Fibroblast of the aortic adventitia (primary cell): ENCODE measurements around the gene TANC1. TPM values are rescaled to one million over a fixed set of nuclear protein-coding genes. Genes with fewer than 3 reads are reported as not detected.

Experiments
- DNase-seq: peaks from one replicate; pipeline ENCODE4 v3.0.0-alpha.2; 2010; ENCODE audit warnings: low read depth
- H3K4me3 ChIP-seq: 2 replicates; pipeline ENCODE4 v1.5.1; 2011; ENCODE audit warnings: low read depth, mild to moderate bottlenecking, control low read depth, low read length, moderate library complexity
- total RNA-seq: library from RNA; depleted of rRNA; stranded (reverse); fragments of >200 nt; gene quantifications from 2 replicates; pipeline ENCODE4 v1.2.3, GENCODE V29; 2012; ENCODE audit warnings: low replicate concordance
- TF ChIP-seq, protein P1 (sequence below): IDR thresholded peaks from 2 replicates; pipeline ENCODE4 v1.5.1; 2011; ENCODE audit warnings: mild to moderate bottlenecking, low read length, control low read depth, inconsistent platforms; ENCODE audit not compliant: insufficient read depth

Gene TANC1
- total RNA-seq, 1 donor: 11.9 TPM

DNA sequence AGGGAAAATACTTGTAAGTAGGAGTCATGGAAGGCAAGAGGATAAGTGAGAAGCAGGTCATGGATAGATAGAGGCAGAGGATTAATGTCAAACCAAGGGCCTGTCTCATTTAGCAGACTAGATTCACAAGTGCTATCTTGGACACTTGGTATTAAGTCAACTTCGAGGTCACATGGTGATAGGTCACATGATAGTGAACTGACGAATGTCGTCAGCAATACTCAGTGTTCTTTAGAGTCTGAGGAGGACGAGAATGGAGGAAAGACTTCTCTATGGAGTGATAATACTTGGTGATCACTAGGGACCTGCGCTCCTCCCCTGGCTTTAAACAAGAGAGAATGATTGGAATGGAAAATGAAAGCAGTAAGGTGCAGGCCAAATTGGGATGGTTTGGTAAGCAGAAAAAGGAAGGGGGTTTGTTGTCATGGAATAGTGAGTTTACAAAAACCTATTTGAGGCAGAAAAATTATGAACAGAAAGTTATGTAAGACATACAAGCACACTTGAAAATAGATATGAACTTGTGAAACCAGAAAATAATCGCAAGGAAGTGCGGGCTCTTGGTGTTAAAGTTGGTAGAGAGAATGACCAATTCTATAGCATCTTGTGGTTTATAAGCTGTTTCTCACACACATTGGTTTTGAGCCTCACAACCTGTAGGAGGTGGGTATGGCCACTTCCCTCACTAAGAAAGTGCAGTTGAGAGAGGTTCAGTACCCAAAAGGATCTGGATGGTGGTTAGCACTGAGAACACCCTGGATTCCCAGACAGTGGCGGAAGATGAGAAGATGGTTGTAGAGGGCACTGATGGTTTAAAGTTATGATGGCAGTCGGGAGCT lies 176.6 kb downstream of the TANC1 start:
- H3K4me3 ChIP-seq: no peak overlapping the region
- TF ChIP-seq, protein P1, sequence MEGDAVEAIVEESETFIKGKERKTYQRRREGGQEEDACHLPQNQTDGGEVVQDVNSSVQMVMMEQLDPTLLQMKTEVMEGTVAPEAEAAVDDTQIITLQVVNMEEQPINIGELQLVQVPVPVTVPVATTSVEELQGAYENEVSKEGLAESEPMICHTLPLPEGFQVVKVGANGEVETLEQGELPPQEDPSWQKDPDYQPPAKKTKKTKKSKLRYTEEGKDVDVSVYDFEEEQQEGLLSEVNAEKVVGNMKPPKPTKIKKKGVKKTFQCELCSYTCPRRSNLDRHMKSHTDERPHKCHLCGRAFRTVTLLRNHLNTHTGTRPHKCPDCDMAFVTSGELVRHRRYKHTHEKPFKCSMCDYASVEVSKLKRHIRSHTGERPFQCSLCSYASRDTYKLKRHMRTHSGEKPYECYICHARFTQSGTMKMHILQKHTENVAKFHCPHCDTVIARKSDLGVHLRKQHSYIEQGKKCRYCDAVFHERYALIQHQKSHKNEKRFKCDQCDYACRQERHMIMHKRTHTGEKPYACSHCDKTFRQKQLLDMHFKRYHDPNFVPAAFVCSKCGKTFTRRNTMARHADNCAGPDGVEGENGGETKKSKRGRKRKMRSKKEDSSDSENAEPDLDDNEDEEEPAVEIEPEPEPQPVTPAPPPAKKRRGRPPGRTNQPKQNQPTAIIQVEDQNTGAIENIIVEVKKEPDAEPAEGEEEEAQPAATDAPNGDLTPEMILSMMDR: no peak
- no peak for DNase-seq

DNA sequence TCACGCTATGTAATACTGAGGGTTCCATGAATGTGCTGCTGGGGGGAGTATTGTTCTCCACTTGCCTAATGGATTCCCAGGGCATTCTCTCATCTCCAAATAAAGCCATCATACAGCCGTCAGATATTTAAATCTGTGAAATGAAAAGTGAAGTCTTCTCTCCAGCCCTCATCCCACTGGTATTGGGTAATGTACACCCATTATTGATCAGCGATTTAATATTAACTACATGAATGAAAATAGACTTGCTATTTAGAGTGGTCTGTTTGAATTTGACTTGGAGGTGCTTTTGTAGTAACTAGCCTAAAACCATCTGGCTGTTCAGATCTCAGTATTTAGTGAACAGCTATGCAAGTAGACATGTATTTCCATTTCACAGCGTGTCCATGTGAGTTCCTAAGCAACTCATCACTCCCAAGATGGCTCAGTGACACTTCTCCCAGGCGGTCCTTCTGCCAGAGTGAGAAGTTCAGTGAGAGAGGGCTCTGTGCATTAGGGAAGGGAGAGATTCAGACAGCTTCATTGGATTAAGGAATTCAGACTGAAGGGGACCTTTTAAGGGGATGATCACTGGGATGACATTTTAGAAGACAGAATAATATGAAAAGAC lies 177.4 kb downstream of the TANC1 start:
- TF ChIP-seq, protein P1: no peak
- no peak for DNase-seq
- no peak overlapping the region for H3K4me3 ChIP-seq

DNA sequence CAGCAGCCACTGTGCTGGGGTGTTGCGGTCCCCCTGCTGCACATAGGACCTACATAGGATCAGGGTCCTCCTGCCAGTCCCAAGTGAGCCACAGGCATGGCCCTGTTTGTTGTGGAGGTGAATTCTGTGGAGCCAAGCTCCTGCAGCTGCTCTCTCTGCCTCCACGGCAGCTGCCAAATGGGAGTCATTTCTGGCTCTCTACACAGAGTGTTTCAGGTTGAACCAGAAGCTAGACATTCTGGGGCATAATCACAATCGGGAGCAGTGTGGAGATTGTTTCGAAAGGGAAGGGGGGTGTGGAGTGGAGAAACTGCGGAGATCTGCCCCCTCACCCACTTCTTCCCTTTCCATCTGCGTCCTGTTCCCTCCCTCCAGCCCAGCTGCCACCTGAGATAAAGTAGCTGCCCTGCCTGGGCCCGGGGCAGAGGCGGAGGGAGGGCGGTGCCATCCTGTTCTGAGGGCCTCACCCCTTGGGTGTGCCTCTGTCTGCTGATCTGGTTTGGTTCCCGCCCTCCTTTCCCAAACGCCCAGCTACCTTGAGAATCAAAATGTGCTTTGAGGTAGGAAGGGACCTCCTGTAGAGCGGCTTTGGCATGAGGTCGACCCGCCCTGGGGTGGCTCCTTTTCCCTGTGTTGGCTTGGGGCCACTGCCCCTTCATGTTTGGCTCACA lies 178.7 kb downstream of the TANC1 start:
- TF ChIP-seq, protein P1: no peak
- DNase-seq: no peak

DNA sequence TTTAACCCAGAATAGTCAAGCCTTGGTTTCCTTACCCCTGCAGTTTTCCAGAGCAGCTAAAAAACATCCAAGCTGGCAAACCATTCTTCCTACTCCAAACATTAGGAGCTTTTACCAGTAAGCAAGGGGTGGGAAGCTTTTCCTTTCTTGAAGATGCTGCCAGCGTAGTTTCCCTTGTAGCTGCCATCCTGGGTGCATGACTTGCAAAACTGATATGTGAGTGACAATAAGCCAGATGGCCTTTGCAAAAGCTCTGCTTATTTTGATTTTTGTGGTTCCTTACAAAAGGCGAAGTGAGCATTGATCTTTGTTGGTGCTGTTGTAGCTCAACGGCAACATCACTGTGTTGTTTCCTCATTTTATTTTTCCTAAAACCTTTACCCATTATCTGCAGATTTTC lies 179.2 kb downstream of the TANC1 start:
- H3K4me3 ChIP-seq: no peak overlapping the region
- TF ChIP-seq, protein P1: no peak
- no peak for DNase-seq

More for the DNA sequence above, 178.7 kb downstream of the TANC1 start:
- H3K4me3 ChIP-seq: no peak overlapping the region

DNA sequence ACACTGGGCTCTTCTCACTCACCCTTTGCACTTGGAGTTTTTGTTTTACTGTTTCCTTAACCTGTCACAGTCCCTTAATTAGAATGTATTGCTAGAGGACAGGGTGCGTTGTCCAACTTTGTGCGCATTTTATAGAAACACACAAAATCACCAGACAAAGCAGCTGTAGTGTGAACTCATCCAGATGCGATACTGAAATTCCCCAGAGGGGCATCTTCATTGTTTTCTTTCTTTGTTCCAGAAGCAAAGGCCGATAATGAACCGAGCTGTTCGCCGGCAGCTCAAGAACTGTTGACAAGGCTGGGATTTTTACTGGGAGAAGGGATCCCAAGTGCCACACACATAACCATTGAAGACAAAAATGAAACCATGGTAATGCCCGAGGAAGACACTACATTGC lies 180.5 kb downstream of the TANC1 start:
- no peak for DNase-seq
- TF ChIP-seq, protein P1: no peak
- H3K4me3 ChIP-seq: no peak overlapping the region

DNA sequence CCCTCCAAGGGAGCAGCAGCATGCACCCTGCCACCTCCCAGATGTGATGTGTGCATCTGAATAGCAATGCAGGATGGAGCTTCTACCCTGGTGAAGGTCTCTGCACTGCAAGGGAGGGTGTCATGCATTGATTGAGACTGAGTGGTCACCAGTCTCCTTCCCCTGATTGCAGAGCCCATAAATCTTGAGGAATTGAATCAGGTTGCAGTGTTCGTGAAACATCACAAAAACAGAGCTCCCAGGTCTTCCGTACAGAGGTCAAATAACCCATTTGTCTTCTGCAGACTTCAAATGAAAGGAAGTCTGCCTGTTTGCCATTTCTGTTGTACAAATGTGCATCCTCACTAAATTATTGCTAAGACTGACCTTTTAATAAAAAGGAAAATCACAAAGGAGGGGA lies 181.3 kb downstream of the TANC1 start:
- H3K4me3 ChIP-seq: no peak overlapping the region
- DNase-seq: no peak
- TF ChIP-seq, protein P1: no peak
